HL-60 (cell line): ENCODE results near the gene DPEP2.

Experiments
- DNase-seq, 2 experiments: peaks; one replicate each; pipeline ENCODE4 v3.0.0-alpha.2; 2010 to 2020; ENCODE audit warnings: low read depth in 1 of 2, low spot score in 1 of 2
- H3K27ac ChIP-seq: fragments of 250-450 bp; sonication (Bioruptor Pico); replicated peaks from 2 replicates; pipeline ENCODE4 v1.5.1; 2020; ENCODE audit warnings: mild to moderate bottlenecking, moderate library complexity
- H3K27me3 ChIP-seq: fragments of 250-450 bp; sonication (Bioruptor Pico); 2 replicates; pipeline ENCODE4 v1.5.1; 2021; ENCODE audit warnings: mild to moderate bottlenecking, moderate library complexity; ENCODE audit not compliant: insufficient read depth, poor library complexity, severe bottlenecking
- H3K4me3 ChIP-seq: replicated peaks from 2 replicates; pipeline ENCODE4 v1.5.1; 2011; ENCODE audit warnings: mild to moderate bottlenecking, control low read depth, low read length; ENCODE audit not compliant: insufficient read depth
- CTCF ChIP-seq: IDR thresholded peaks from one replicate; pipeline ENCODE4 v1.5.1; 2011; ENCODE audit warnings: low read length, control low read depth, inconsistent platforms; ENCODE audit not compliant: insufficient read depth
- GABPA ChIP-seq: IDR thresholded peaks from 2 replicates; pipeline ENCODE4 v1.6.1; 2012; ENCODE audit warnings: low read depth
- POLR2AphosphoS5 ChIP-seq: IDR thresholded peaks from 2 replicates; pipeline ENCODE4 v1.6.1; 2012; ENCODE audit warnings: low read depth
- REST ChIP-seq: IDR thresholded peaks from 2 replicates; pipeline ENCODE4 v1.6.1; 2012; ENCODE audit warnings: low read depth; ENCODE audit not compliant: insufficient replicate concordance
- SPI1 ChIP-seq: IDR thresholded peaks from 2 replicates; pipeline ENCODE4 v1.6.1; 2012; ENCODE audit warnings: low read depth, mild to moderate bottlenecking, borderline replicate concordance

DPEP2 gene

GRCh38 chr16:68005786-68006286 is 6.6 kb upstream of the DPEP2 start:
- no peak for TF ChIP-seq REST
- TF ChIP-seq POLR2AphosphoS5: peak; percentile 17; the same call in 1 of the 2 replicates
- peak; percentile 55; the same call in 1 of the 2 replicates for TF ChIP-seq SPI1
- peak overlapping the region; percentile 79 for H3K27ac ChIP-seq
- no peaks in the 10 kb centered on the region for H3K27me3 ChIP-seq
- DNase-seq: peak in 1 of 2 experiments; percentile 96
- no peak overlapping the region for H3K4me3 ChIP-seq

- no peak overlapping the region for H3K4me3 ChIP-seq
- H3K27ac ChIP-seq: peak overlapping the region; percentile 79
- peak in 1 of 2 experiments; percentile 19 for DNase-seq
- TF ChIP-seq POLR2AphosphoS5: no peak
- no peak for TF ChIP-seq GABPA
- TF ChIP-seq CTCF: no peak
- TF ChIP-seq REST: no peak
- TF ChIP-seq SPI1: no peak
- H3K27me3 ChIP-seq: no peaks in the 10 kb centered on the region
Observed at GRCh38 chr16:68005211-68005610, 5.9 kb upstream of the DPEP2 start.

GRCh38 chr16:68003031-68003430 is 3.7 kb upstream of the DPEP2 start:
- TF ChIP-seq GABPA (no peak), REST (no peak), POLR2AphosphoS5 (no peak), SPI1 (no peak), CTCF (no peak)

GRCh38 chr16:68000450-68000849 is 1.2 kb upstream of the DPEP2 start:
- peak in 1 of 2 experiments; percentile 11 for DNase-seq
- TF ChIP-seq CTCF (no peak), POLR2AphosphoS5 (no peak), REST (no peak), GABPA (no peak), SPI1 (no peak)
- Histone ChIP-seq H3K27me3 (no peaks in the 10 kb centered on the region), H3K4me3 (no peak overlapping the region), H3K27ac (peak overlapping the region; percentile 89)

More at GRCh38 chr16:68003031-68003430, 3.7 kb upstream of the DPEP2 start:
- Histone ChIP-seq H3K4me3 (no peak overlapping the region), H3K27ac (no peak overlapping the region), H3K27me3 (no peaks in the 10 kb centered on the region)
- DNase-seq: no peak
